A673 (cell line): ENCODE results near the gene HMCN2.

Source experiments
- CTCF ChIP-seq: fragments of 300-800, 200-600 bp; sonication (generic); conservative IDR thresholded peaks from 2 replicates; pipeline ENCODE4 v1.5.1; 2017; ENCODE audit warnings: low read depth, mild to moderate bottlenecking, antibody characterized with exemption, low read length, moderate library complexity, mixed read lengths
- EZH2 ChIP-seq: fragments of 200-600 bp; sonication (generic); IDR thresholded peaks from 2 replicates; pipeline ENCODE4 v1.6.1; 2017; ENCODE audit warnings: borderline replicate concordance, low read depth, mild to moderate bottlenecking, mixed read lengths, antibody characterized with exemption, low read length; ENCODE audit not compliant: poor library complexity, severe bottlenecking

GRCh38 chr9:130356033-130356432, 90.5 kb downstream of the HMCN2 start:
- TF ChIP-seq CTCF (no peak), EZH2 (no peak)
